ENCODE data around the gene PPP6R2.

- TF ChIP-seq GATA2 (IDR thresholded peaks at IDR 0.05; ENCODE audit: low read depth, low read length) = no peak
- no peak for TF ChIP-seq GATA3 (IDR thresholded peaks at IDR 0.05; ENCODE audit: low read depth, low read length)
Measured at GRCh38 chr22:50300620-50301257, 42.4 kb upstream of the PPP6R2 start.

Data from SH-SY5Y (cell line).